Tibial nerve (tissue), 3 donors: Measurements from ENCODE around the gene PHC2.

Experiments used
- POLR2A ChIP-seq, 2 donors: fragments of 450-650 bp; IDR thresholded peaks; one replicate each; pipeline ENCODE4 v1.6.1; 2017; ENCODE audit warnings: antibody characterized with exemption in 2 of 2, mild to moderate bottlenecking in 2 of 2, moderate library complexity in 2 of 2
- TF ChIP-seq, protein P1 (sequence below), 5 experiments: fragments of 200-600 bp in 3 of 5; fragments of 450-650 bp in 2 of 5; sonication (generic) in 3 of 5; IDR thresholded peaks; one replicate each; pipeline ENCODE4 v1.5.1; 2016 to 2019; ENCODE audit warnings: antibody characterized with exemption in 5 of 5, mild to moderate bottlenecking in 3 of 5, moderate library complexity in 2 of 5

GRCh38 chr1:33350611-33351280 lies 80.1 kb downstream of the PHC2 start:
- TF ChIP-seq, protein P1, sequence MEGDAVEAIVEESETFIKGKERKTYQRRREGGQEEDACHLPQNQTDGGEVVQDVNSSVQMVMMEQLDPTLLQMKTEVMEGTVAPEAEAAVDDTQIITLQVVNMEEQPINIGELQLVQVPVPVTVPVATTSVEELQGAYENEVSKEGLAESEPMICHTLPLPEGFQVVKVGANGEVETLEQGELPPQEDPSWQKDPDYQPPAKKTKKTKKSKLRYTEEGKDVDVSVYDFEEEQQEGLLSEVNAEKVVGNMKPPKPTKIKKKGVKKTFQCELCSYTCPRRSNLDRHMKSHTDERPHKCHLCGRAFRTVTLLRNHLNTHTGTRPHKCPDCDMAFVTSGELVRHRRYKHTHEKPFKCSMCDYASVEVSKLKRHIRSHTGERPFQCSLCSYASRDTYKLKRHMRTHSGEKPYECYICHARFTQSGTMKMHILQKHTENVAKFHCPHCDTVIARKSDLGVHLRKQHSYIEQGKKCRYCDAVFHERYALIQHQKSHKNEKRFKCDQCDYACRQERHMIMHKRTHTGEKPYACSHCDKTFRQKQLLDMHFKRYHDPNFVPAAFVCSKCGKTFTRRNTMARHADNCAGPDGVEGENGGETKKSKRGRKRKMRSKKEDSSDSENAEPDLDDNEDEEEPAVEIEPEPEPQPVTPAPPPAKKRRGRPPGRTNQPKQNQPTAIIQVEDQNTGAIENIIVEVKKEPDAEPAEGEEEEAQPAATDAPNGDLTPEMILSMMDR (IDR thresholded peaks at IDR 0.05): no peak
- no peak for TF ChIP-seq POLR2A (IDR thresholded peaks at IDR 0.05)
